Measurements from ENCODE around the gene ZBTB20.

DNA sequence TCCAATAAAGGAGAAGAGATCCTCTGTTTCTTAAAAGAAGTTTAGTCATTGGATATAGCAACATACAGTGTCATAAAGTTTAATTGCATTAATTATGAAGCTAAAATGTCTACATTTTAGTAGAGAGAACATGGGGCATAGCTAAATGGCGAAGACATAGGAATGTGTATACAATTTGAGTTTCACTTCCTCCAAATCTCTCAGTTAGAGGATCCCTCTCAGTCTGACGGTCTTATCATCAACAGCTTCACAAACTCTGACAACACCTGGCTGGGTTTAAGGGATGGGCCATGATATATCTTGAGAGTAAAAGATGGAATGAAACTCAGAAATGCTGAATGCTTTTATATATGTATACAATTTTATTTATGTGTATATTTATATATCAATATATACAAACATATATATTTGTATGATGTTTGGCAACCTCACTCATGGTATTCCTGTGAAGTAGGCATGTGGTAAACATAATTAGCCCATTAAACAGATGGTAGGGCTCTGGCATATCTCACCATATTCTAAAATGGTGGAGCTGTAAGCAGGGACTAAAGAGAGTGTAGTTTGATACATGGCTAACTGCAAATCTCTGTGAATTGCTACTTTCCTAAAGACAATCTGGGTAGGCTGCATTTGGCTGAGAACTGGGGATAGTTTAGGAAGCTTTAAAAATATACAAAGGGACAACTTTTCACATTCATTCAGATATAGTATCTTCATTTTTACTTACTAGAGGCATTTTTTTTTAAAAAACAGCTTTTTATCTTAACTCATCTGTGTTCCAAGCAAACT lies 741.7 kb downstream of the ZBTB20 start:
- TF ChIP-seq, protein P1, sequence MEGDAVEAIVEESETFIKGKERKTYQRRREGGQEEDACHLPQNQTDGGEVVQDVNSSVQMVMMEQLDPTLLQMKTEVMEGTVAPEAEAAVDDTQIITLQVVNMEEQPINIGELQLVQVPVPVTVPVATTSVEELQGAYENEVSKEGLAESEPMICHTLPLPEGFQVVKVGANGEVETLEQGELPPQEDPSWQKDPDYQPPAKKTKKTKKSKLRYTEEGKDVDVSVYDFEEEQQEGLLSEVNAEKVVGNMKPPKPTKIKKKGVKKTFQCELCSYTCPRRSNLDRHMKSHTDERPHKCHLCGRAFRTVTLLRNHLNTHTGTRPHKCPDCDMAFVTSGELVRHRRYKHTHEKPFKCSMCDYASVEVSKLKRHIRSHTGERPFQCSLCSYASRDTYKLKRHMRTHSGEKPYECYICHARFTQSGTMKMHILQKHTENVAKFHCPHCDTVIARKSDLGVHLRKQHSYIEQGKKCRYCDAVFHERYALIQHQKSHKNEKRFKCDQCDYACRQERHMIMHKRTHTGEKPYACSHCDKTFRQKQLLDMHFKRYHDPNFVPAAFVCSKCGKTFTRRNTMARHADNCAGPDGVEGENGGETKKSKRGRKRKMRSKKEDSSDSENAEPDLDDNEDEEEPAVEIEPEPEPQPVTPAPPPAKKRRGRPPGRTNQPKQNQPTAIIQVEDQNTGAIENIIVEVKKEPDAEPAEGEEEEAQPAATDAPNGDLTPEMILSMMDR (IDR thresholded peaks at IDR 0.05): no peak
- TF ChIP-seq POLR2AphosphoS5 (IDR thresholded peaks at IDR 0.05): no peak
